ENCODE measurements around the gene CMTM1.

DNA sequence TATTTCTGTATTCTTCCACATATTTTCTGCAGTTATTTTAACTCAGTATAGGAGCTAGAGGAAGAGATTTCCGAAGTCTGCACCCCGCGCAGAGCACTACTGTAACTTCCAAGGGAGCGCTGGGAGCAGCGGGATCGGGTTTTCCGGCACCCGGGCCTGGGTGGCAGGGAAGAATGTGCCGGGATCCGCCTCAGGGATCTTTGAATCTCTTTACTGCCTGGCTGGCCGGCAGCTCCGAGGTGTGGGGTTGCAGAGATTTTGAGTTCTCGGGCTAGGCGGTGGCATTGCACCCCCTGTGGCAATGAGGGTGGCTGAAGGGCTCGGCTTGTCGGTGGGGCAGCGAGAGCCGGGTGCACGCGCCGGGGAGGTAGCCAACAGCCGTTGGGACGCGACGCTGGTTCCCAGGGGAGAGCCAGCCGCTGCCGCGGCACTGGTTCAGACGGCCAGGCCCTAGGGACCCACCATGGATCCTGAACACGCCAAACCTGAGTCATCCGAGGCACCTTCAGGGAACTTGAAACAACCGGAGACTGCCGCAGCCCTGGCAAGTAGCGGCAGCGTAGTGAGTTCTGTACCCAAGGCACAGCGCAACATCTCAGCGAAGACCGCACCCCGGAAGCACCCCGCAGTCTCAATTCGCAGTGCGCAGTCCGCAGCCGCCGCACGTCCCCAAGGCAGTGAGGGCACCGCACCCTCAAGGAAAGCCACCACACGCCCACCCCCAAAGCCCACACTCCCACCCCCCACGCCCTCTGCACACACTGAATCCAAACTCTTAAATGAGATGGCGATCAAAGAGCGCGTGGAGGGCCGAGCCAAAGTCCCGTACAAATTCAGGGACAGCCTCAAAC lies at the start of gene CMTM1:
- TF ChIP-seq POLR2AphosphoS5 (IDR thresholded peaks at IDR 0.05) = no peak
- TF ChIP-seq, protein P1, sequence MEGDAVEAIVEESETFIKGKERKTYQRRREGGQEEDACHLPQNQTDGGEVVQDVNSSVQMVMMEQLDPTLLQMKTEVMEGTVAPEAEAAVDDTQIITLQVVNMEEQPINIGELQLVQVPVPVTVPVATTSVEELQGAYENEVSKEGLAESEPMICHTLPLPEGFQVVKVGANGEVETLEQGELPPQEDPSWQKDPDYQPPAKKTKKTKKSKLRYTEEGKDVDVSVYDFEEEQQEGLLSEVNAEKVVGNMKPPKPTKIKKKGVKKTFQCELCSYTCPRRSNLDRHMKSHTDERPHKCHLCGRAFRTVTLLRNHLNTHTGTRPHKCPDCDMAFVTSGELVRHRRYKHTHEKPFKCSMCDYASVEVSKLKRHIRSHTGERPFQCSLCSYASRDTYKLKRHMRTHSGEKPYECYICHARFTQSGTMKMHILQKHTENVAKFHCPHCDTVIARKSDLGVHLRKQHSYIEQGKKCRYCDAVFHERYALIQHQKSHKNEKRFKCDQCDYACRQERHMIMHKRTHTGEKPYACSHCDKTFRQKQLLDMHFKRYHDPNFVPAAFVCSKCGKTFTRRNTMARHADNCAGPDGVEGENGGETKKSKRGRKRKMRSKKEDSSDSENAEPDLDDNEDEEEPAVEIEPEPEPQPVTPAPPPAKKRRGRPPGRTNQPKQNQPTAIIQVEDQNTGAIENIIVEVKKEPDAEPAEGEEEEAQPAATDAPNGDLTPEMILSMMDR (IDR thresholded peaks at IDR 0.05) = no peak
- no peak for TF ChIP-seq POLR2A (IDR thresholded peaks at IDR 0.05)
